ENCODE measurements around the gene CHL1.

- TF ChIP-seq, protein P1, sequence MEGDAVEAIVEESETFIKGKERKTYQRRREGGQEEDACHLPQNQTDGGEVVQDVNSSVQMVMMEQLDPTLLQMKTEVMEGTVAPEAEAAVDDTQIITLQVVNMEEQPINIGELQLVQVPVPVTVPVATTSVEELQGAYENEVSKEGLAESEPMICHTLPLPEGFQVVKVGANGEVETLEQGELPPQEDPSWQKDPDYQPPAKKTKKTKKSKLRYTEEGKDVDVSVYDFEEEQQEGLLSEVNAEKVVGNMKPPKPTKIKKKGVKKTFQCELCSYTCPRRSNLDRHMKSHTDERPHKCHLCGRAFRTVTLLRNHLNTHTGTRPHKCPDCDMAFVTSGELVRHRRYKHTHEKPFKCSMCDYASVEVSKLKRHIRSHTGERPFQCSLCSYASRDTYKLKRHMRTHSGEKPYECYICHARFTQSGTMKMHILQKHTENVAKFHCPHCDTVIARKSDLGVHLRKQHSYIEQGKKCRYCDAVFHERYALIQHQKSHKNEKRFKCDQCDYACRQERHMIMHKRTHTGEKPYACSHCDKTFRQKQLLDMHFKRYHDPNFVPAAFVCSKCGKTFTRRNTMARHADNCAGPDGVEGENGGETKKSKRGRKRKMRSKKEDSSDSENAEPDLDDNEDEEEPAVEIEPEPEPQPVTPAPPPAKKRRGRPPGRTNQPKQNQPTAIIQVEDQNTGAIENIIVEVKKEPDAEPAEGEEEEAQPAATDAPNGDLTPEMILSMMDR (IDR thresholded peaks at IDR 0.05), result no peak
- TF ChIP-seq POLR2A (IDR thresholded peaks at IDR 0.05), result no peak
These were observed 97.5 kb downstream of the CHL1 start for GRCh38 chr3:294096-294495.

Measured in transverse colon (tissue), 3 donors.